ACHN (cell line): ENCODE data around the gene MIOX.

Experiments used
- DNase-seq: peaks from one replicate; pipeline ENCODE4 v3.0.0-alpha.2; 2015
- in situ Hi-C: cut with HindIII; loops from 2 replicates; pipeline ENCODE4 v1.10.0; 2017; ENCODE audit warnings: low sequenced_read_pairs, low pct_ligation_motif_present, low pct_unique_long_range_greater_than_20kb

Gene MIOX

DNA sequence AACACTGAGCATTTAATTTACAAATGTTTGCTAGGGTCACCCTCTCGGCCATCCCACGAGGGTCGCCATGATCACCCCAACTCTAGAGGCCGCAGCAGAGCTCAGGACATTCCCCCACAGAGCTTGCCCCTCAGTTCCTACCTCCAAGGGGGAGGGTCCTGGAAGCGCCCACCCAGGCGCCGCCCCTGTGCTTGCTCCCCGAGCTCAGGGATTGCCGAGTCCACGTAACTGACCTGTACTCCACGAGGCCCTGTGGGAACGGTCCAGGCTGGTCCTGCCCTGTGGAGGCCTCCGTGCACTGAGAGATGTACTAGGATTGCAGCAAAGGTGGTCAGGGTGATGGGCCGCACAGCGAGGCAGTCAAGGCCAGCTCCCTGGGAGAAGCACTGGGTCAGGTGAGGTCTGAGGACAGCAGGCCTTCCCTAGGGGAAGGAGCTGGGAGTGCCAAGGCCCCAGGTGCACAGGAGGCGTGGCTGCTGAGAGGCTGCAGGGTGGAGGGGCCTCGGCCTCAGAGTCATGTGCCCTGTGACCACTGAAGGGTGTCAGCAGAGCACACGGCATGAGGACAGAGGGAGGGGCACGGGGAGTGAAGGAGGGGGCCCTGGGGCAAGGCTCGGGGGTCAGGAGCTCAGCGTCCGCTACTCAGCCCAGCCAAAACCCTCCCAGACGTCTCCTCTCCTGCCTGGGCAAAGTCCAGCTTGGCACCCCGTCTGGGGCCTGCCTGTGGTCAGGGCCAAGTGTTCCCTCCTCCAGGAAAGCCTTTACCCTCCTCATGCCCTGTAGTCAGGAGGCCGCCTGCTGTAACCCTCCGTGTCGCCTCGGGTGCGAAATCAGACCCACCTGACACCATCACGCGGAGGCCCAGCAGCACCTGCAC lies 2.4 kb upstream of the MIOX start:
- in situ Hi-C loops, result no loop called here
- peak; percentile 14 for DNase-seq

DNA sequence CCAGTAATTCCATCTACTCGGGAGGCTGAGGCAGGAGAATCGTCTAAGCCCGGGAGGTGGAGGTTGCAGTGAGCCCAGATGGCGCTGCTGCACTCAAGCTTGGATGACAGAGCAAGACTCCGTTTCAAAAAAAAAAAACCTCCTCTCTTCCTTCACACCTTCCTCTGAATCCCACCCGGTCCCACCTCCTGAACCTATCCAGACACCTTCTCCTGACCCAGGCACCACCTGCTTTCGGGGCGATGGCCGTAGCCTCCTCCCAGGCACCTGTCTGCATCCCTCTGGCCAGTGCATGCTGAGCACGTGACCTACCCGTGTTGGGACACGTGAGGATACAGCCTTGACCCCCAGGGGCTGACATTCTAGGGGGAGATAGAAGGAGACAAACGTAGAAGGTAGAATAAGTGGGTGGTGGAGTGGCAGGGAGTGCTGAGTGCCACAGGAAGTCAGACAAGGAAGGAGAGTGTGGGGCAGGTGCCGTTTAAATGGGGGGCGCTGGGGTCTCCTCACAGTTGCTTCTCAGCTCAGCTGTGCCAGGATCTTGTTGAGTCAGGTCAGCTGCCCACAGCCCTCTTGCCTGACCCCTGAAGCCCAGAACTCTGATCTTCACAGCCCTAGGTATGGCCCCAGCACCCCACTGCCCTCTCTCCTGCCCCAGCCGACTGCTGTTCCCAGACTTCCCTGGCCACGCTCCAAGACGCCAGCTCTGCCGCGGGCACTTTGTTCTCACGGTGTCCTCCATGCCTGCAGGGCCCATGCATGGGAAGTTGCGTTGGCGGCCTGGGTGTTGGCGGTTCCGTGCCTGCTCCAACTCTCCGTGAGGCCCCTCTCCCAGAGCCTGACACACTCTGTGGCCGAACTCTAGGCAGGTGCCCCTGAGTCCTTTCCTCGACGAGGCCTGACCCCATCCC lies 1.2 kb upstream of the MIOX start:
- in situ Hi-C loops, result no loop called here

DNA sequence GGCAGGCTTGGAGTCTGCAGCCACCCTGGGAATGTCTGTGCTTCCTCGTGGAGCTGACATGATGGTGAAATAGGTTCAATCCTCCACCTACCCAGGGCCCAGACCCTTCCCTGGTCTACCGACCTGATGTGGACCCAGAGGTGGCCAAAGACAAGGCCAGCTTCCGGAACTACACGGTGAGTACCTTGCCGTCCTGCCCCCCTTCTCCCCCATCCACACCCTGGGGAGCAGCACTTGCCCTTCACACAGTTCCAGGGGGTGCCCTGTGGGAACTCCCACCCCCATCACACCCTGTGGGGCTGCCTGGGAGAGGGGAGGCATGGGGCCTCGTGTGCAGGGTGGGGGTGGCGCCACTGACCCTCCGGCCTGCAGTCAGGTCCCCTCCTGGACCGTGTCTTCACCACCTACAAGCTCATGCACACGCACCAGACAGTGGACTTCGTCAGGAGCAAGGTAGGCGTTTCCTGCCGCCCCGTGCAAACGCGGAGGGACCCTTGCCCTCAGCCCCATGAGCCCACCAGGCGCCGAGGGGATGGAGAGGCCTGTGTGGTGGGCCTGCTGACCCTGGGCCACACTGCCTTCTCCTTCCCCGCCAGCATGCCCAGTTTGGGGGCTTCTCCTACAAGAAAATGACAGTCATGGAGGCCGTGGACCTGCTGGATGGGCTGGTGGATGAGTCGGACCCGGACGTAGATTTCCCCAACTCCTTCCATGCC lies 789 bp downstream of the MIOX start:
- in situ Hi-C loops, result no loop called here
- DNase-seq, result no peak

More for the DNA sequence above, 1.2 kb upstream of the MIOX start:
- DNase-seq, result no peak

- in situ Hi-C loops, result no loop called here
Measured at GRCh38 chr22:50488006-50488677, 1.5 kb downstream of the MIOX start.

DNA sequence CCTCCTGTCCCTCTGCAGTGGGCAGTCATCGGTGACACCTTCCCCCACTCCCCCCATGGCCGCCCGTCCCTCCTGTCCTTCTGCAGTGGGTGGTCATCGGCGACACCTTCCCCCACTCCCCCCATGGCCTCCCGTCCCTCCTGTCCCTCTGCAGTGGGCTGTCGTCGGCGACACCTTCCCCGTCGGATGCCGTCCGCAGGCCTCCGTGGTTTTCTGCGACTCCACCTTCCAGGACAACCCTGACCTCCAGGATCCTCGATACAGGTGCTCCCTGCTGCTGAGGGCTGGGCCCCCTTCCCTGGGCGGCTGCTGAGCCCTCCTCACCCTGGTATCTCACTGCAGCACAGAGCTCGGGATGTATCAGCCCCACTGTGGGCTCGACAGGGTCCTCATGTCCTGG lies 2.2 kb downstream of the MIOX start:
- DNase-seq, result no peak
- in situ Hi-C loops, result no loop called here

More at GRCh38 chr22:50488006-50488677, 1.5 kb downstream of the MIOX start:
- DNase-seq, result no peak

DNA sequence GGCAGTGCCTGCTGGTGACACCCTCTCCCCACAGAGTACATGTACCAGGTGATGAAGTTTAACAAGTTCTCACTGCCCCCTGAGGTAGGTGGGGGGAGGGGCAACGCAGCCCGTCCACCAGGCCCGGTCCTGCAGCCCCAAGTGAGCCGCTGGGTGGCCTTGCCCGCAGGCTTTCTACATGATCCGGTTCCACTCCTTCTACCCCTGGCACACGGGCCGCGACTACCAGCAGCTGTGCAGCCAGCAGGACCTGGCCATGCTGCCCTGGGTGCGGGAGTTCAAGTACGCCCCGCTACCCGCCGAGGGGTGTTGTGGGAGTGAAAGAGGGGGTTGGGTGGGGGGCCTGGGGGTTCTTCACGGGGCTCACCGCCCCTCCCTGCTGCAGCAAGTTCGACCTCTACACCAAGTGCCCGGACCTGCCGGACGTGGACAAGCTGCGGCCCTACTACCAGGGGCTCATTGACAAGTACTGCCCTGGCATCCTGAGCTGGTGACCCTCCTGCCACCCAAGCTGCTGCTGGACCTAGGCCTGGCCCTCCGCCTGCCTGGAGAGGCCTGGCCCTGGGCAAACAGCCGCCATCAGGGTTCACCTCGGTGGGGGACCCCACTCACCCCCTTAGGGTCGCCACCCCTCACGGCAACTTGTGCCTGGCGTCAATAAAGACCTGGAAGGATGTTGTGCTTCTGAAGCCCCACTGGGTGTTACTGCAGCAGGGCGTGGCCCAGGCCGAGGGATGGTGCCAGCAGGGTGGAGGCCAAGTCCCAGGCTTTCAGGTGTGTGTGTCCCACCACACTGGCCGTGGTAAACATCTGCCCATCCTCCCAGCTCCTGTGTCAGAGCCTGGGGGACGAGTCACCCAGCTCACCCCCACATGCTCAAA lies 2.9 kb downstream of the MIOX start:
- in situ Hi-C loops, result no loop called here
- no peak for DNase-seq

- in situ Hi-C loops, result no loop called here
- no peak for DNase-seq
Measured at GRCh38 chr22:50490531-50491308, 4.1 kb downstream of the MIOX start.

- DNase-seq, result no peak
- in situ Hi-C loops, result no loop called here
Measured at GRCh38 chr22:50497093-50497492, 10.4 kb downstream of the MIOX start.

DNA sequence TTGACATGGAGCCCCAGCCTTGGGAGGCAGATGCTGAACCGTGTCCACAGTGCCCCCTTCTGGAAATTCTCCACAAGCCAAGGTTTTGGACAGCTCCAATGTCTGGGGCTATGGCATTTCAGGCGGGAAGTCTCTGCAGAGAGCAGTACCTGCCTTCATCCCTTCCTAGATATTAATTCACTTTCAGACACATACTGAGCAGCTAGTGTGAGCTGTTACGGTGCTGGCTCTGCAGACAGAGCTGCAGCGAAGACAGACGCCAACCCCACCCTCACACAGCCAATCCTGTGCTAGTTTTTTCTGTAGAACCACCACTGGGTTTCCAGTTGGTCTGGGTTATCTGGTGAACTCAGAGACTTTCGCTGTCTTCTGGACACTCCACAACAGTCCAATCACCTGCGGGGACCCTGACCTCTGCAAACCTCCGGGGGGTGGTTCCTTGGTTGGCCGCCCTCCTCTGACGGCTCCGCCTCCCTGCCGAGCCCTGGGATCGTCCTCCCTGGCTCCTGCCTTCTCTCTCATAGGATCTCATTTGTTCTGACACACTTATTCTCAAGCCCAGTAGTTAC lies 11.7 kb downstream of the MIOX start:
- in situ Hi-C loops, result no loop called here
- DNase-seq, result peak; percentile 81

GRCh38 chr22:50500452-50500851 lies 13.8 kb downstream of the MIOX start:
- no peak for DNase-seq
- in situ Hi-C loops, result no loop called here

DNA sequence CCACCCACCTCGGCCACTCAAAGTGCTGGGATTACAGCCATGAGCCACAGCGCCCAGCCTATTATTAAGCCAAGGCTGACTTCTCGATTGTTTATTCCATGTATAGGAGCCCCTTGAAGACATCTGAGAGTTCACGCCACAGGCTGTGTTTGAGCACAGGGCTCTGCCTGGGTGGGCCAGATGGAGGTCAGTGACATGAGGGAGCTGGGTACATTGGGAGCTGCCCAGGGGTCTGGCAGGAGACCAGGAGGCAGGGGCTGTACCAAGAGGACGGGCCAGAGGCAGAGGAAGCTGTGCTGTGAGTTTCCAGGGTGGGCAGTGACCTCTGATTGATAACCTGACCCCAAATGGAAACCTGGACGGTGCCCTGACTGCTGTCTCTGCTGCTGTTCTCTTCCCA lies 15.4 kb downstream of the MIOX start:
- in situ Hi-C loops, result no loop called here
- no peak for DNase-seq

DNA sequence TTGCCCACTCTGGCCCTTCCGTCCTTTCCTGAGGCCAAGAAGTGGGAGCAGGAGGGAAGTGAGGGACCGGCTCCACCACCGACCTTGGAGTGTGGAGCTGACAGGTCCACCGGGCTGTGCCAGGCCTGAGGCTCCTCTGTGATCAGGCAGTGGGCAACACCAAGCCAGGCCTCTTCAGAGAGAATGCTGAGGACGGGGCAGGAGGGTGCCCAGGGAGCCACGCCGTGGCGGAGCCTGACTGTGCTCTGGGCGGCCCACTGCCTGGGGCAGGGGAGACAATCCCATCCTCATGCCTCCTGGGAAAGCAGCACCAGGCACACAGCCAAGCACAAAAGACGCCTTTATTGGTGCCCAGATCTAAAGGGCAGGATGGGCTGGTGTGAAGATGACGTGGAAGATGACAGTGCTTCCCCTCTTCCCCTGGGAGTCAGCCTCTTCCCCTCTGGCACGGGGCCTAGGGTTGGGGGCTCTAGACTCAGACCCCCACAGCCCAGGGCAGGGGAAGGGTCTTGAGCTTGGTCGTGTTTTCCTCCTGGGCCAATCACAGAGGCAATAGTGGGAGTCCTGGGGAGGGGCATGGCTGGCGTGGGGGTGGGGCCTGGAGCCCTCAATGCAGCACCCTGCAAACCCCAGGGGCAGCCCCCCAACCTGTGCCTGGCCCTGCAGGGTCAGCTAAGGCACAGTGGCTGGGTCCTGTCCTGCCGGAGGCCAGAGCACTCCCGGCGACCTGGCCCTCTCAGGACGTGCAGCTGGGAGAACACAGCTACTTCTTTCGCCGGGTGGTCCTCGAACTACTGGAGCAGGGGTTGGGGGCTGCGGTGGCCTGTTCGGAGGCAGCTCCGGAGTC lies 16.2 kb downstream of the MIOX start:
- DNase-seq, result no peak
- in situ Hi-C loops, result no loop called here

DNA sequence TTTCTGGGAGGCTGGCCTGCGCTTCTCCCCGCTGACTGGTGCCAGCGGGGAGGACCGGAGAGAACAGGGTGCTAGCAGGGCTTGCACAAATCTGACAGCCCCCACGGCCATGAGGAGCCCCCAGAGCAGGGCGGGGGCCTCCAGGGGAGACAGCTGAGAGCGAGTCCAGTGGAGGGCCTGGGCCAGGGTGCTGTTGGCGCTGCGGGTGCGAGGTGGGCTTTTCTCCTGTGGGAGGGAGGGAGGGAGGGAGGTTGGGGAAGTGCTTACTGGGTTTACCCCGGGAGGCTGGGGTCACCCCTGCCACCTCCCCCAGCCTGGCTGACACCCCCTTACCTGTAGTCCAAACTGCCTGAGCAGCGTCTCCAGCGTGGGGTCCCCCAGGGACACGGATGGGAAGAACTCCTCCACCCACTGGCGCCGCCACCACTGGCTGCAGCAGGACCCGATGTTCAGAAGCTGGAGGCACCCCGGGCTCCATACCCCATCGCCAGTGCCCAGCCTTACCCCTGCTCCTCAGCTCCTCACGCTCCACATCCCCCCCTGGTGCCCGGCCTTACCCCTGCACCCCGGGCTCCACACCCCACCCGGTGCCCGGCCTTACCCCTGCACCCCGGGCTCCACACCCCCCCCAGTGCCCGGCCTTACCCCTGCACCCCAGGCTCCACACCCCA lies 17.0 kb downstream of the MIOX start:
- DNase-seq, result no peak
- in situ Hi-C loops, result no loop called here

DNA sequence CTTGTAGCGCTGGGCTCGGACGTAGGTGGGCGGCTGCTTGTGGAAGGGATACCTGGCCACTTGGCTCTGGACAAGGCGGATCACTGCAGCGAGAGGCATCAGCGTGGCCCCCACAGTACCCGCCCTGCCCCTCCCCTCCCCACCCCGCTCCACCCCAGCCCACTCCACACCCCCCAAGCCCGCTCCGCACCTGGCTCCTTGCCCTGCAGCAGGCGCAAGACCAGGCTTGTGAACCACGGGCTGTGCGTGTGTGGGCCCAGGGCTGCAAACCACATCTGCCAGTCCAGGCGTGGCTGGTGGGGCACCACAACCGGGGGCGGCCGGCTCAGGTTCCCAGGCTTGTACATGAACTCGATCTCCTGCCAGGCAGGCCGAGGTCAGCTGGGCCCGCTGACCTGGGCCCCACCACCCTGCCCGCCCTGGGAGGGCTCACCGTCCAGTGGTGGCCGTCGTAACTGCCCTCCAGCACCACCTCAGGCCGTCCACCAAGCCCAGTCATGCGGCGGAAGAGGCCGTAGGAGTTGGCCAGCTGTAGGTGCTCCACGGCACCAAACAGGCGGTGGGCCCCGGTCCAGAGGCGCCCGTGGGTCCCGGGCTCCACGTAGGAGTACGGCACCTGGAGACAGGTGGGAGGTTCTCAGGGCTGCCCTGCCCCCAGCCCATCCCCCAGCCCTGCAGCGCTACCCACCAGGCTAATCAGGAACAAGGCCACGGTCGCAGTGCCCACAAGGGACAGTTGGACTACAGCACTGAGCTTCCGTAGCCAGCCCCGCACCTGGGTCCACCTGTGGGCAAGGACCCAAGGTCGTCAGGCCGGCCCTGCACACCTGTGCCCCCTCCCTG lies 17.9 kb downstream of the MIOX start:
- in situ Hi-C loops, result no loop called here
- DNase-seq, result no peak
